GM18861 (cell line): ENCODE results near the gene SLC27A5.
A peak's percentile ranks its signal among the peaks of the same experiment; 100 is the strongest.
"Not testable (repeated sequence)": the region's sequence is repeated elsewhere in the genome, so short reads cannot be mapped to it uniquely, and the experiment has no call there.

Source experiments
- ATAC-seq: cut with Tn5 transposase; IDR thresholded peaks from one replicate; pipeline ENCODE4 v1.9.1; 2021; ENCODE audit not compliant: unreplicated experiment

SLC27A5 gene

DNA sequence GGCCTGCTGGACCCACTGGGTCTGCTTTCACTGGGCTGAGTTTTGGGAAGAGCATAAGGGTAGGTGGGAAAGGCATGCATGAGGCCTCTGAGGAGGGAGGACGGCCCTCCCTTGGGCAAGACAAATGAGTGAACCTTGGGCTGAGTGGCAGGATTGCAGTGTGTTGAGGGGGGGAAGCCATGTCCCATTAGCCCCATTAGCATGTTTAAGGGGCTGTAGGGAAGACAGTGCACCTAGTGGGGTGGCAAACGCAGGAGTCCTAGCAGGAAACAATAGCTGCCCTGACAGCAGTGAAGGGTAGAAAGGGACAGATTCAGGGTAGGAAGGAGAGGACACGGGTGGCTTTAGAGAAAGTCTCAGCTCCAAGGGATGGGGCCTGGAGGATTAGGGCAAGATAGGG, 10.9 kb upstream of the SLC27A5 start:
- ATAC-seq, result no peak

GRCh38 chr19:58521651-58522050, 9.9 kb upstream of the SLC27A5 start:
- ATAC-seq, result no peak

DNA sequence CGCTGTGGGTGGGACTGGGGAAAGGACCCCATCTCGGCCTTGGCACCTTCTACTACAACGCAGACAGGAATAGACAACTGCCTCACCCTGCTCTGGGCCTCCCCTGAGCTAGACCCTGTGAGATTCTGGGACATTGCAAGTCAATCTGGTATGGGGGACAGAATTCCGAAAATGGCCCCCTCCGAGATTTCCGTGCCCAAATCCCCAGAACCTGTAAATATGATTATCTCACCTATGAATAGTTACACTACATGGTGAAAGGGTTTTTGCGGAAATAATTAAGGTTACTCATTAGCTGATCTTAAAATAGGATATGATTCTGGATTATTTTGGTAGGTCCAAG, 8.4 kb upstream of the SLC27A5 start:
- ATAC-seq, result no peak

DNA sequence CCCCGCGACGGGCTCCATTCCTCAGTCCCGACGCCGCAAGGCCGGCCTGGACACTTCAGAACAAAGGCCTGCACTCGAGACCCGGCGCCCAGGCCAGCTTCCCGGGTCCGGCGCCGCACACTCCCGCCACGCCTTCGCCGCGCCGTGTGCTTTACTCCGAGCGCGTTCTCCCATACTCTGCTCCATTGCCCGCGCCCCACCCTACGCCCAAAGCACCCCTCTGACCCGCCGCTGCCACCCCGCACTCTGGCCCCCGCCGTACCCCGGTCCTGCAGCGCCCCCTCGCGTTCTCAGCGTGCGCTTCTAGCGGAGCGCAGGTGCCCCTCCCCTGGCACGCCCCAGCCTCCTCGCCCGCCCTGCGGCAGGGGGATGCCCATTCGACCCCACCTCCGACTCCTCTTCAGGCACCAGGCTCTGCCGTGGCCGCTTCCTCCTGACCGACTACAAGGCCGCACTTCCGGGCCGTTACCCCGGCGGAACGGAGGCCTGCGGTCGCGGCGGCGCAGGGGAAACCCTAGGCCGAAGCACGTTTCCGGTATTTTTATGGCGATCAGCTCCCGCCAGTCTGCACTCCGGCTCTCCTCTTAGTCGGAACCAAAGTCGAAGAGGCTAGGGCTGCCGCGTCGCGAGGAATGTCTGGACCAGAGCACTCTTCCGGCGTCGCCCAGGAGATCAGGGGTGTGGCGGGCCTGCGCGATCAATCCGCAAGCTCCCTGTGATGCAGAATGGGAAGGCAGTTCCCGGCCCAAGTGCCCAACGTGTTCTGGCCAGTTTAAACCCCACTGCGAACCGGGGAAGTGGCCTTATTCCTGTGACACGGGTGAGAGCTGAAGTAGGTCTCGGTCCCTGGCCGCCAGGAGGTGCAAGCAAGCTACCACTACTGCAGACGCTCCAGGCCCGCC, 7.8 kb upstream of the SLC27A5 start, which contains the start of gene ZBTB45:
ZBTB45 (minus strand) TSS at position 456 of the 902 bp plus-strand sequence. CDS start 2,137 bp downstream, outside the sequence.
- peak; percentile 78 for ATAC-seq

DNA sequence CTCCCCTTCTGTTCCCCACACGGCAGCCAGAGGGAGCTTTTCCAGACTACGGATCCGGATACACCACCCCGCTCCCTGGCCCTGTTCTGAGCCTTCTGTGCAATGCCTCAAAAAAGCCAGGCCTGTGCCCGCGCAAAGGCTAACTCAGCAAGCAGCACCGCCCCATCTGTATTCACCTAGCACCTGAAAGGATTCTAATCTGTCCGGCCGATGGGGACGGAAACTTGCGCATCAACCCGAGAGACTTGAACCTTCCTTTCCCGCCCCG, 7.2 kb upstream of the SLC27A5 start:
- peak; percentile 13 for ATAC-seq

- no peak for ATAC-seq
These were observed 6.7 kb upstream of the SLC27A5 start for GRCh38 chr19:58518256-58519086.

GRCh38 chr19:58516964-58517833, 5.4 kb upstream of the SLC27A5 start:
- no peak for ATAC-seq

DNA sequence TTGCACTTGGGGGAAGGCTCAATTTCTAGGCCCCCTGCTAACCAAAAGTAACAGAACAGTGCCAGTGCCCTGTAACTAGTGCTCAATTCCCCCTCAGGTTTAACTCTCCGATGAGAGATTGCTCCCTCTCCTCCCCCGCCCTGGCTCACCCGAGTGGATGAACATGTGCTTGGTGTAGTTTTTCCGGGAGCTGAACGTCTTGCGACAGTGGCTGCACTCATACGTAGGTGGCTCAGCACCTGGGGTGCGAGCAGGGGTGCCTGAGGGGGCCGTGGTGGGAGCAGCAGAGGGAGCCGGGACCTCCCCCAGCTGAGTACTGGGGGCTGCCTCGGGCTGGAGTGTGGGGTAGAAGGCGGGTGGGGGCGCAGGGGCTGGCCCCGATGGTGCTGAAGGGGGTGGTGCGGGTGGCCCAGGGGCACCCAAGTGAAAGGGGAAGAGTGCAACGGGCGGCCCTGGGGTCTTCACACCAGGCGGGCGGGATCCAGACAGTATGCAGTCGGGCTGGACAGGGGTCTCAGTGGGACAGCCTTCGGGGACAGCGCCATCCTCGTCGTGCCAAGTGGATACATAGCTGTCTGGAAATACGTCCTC, 4.5 kb upstream of the SLC27A5 start:
- no peak for ATAC-seq

- ATAC-seq, result no peak
These were observed 3.5 kb upstream of the SLC27A5 start for GRCh38 chr19:58515259-58515658.

- ATAC-seq, result no peak
These were observed 2.8 kb upstream of the SLC27A5 start for GRCh38 chr19:58514564-58515022.

DNA sequence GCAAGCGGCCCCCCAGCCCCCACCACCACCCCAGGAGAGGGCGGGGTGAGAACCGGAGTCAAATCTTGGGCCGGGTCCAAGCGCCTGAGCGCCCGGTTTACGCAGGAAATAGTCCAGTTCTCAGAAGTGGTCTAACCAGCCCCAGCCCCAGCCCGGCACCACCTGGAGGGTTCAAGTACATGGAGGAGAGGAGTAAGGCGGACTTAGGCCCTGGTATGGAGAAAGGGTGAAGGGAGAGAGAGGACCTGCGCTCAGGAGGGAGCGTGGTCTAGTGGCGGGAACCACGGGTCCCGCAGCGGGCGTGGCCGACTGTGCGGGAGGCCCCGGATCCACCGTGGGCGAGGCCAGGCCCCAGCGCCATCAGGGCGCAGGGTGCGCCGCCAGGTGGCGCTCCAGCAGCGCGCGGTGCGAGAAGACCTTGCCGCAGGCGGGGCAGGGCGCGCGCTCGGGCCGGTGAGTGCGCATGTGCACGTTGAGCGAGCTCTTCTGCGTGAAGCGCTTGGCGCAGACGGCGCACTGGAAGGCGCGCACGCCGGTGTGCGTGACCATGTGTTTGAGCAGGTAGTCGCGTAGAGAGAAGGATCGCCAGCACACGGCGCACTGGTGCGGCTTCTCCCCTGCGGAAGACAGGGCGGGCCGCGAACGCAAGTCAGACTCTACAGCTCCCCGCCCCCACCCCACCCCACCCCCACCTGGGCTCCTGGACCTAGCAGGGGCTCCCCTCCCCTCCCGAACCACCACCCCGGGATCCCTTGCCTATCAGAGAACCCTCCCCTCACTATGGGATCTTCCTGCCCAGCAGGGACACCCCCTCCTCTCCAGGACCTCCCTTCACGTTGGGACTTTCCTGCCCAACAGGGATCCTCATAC, 2.1 kb upstream of the SLC27A5 start:
- ATAC-seq, result peak; percentile 58

DNA sequence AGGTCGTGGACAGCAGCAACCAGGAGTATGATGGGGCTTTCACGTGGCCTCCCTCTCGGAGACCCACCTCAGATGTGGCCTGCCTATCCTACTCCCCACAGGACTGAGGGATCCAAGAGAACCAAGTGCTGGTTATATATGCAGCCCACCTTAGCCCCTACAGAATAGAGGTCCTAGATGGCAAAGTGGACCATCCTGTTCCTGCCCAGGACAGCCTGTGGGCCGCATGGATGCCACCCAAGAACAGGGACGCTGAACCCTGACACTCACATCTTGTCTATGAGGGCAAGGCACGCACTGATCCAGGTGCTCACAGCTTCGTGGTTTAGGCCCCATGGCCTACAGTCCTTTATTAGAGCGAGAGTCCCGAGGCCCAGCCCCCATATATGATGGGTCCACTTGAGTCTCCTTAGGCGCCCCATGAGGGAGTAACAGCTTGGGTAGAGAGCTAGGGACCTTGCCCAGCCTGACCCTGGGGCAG, 1.5 kb upstream of the SLC27A5 start:
- no peak for ATAC-seq

DNA sequence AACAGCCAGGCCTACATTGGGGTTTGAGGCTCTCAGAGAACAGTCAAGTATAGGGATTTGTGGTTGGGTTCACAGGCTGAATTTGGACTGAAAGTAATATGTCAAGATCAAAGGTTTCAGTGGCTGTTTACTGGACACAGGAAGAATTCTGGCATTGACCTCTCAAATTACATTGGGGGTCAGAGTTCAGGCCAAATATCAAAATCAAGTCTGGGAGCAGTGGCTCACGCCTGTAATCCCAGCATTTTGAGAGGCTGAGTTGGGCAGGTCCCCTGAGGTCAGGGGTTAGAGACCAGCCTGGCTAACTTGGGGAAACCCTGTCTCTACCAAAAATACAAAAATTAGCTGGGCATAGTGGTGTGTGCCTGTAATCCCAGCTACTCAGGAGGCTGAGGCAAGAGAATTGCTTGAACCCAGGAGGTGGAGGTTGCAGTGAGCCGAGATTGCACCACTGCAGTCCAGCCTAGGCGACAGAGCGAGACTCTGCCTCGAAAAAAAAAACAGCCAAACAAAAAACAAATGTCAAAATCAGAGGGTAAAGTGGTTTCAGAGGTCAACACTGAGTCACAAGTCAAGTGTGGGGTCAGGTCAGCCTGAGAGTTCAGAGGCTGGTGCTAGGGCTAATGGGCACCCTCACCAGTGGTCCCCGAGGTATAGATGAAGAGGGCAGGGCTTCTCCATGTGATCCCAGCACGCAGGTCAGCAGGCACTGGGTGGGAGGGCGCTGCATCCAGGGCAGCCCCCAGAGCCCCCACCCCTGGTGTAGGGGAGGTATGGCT, 1.5 kb downstream of the SLC27A5 start:
- ATAC-seq, result no peak

DNA sequence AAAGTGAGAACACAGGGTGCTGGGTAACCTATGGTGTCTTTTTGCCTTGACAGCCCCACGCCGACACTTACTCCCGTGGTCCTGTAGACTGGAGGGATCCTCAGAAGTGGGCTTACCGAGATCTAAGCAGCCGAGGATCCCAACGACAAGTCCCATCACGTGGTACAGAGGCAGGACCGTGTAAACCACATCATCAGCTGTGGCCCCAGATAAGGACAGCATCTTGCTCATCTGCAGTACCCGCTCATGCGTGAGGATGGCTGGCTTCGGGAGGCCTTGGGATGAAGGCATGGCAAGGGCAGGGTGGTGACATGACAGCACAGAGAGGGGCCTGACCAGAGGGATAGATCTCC, 2.1 kb downstream of the SLC27A5 start:
- ATAC-seq, result no peak

GRCh38 chr19:58507602-58508223, 4.1 kb downstream of the SLC27A5 start:
- not testable (repeated sequence) for ATAC-seq

DNA sequence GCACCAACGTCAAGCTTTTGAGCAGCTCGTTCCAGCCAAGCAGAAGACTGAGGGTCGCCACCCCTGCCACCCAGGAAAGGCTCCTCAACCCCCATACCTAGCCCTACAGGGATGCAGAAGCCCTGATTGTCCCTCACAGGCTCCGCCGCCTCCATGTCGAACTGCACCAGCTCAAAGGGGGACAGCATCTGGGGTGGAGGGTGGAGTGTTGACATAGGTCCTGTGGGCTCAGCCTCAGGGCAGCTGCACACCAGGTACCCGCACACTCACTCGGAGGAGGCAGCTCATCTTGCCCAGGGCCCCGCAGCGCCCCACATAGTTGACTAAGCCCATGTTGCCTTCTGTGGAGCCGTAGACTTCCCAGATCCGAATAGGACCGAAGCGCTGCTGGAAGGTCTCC, 11.6 kb downstream of the SLC27A5 start:
- ATAC-seq, result no peak

GRCh38 chr19:58499021-58499927, 12.5 kb downstream of the SLC27A5 start:
- peak; percentile 78 for ATAC-seq
